ENCODE results near the gene EXOC3.

GRCh38 chr5:431711-432050 is 11.3 kb upstream of the EXOC3 start:
- no peak for TF ChIP-seq TAF1 (IDR thresholded peaks at IDR 0.05; ENCODE audit: borderline replicate concordance, low read depth, low read length)
- TF ChIP-seq POLR2A (IDR thresholded peaks at IDR 0.05; ENCODE audit: low read depth, low read length): no peak
- no peak for TF ChIP-seq POLR2AphosphoS5 (IDR thresholded peaks at IDR 0.05; ENCODE audit: low read depth, low read length)
